HCT116 (cell line): Measurements from ENCODE around the gene CALCB. TPM values are rescaled to one million over a fixed set of nuclear protein-coding genes. Genes with fewer than 3 reads are reported as not detected.

Experiments
- ATAC-seq: fragments of 200-7000 bp; cut with Tn5 transposase; 2 replicates; pipeline ENCODE4 v1.9.1; 2020; ENCODE audit warnings: mild to moderate bottlenecking, moderate library complexity
- BruUV-seq: library from RNA; stranded (reverse); fragments of 400-500 nt; replicated peaks from 2 replicates; lab custom pipeline; 2021; lab: Mats Ljungman, UMichigan
- CTCF ChIA-PET: fragments of 300-600 bp; sonication (Branson Sonifier 250); formaldehyde crosslinking; loops from one replicate; lab custom pipeline; 2021; ENCODE audit warnings: antibody characterized with exemption; lab: Charles Lee
- POLR2A ChIA-PET: fragments of 300-600, 350-600 bp; sonication (Branson Sonifier 250); formaldehyde crosslinking; loops from one replicate; lab custom pipeline; 2021; ENCODE audit warnings: antibody characterized with exemption; lab: Charles Lee
- RAD21 ChIA-PET, 2 experiments: fragments of 300-600 bp; sonication (Branson Sonifier 250); formaldehyde crosslinking; loops; one replicate each; lab custom pipeline; 2023; ENCODE audit warnings: low total read pairs in 2 of 2; ENCODE audit not compliant: uncharacterized antibody in 2 of 2, unreplicated experiment in 2 of 2, low non-redundant PET in 1 of 2; lab: Charles Lee
- DNase-seq: peaks from one replicate; pipeline ENCODE4 v3.0.0-alpha.2; 2010; ENCODE audit warnings: low read depth, low spot score
- H2AFZ ChIP-seq: fragments of 200-600 bp; shearing (Covaris generic), sonication (generic); 2 replicates; pipeline ENCODE4 v1.6.1; 2017; ENCODE audit warnings: low read depth, mixed run types, mixed read lengths, antibody characterized with exemption, low read length; ENCODE audit not compliant: poor library complexity, severe bottlenecking
- H3K27ac ChIP-seq: 2 replicates; pipeline ENCODE4 v1.5.1; 2012; ENCODE audit warnings: low read depth, low read length
- H3K27me3 ChIP-seq: fragments of 200-600 bp; sonication (generic); 2 replicates; pipeline ENCODE4 v1.6.1; 2016; ENCODE audit warnings: mixed run types, low read length, mixed read lengths; ENCODE audit not compliant: insufficient read depth
- H3K36me3 ChIP-seq, 2 experiments: fragments of 200-500 bp in 1 of 2; fragments of 200-600 bp in 1 of 2; sonication (Bioruptor generic) in 1 of 2; sonication (generic) in 1 of 2; 2 replicates each; pipeline versions ENCODE4 v1.5.1 to v1.6.1; 2014 to 2016; ENCODE audit warnings: low read length in 2 of 2, inconsistent platforms in 1 of 2, mixed read lengths in 1 of 2, mixed run types in 1 of 2; ENCODE audit not compliant: insufficient read depth in 2 of 2, control insufficient read depth in 1 of 2
- H3K4me1 ChIP-seq, 2 experiments: fragments of 200-600 bp in 1 of 2; sonication (generic) in 1 of 2; 2 replicates each; pipeline versions ENCODE4 v1.5.1 to v1.6.1; 2012 to 2017; ENCODE audit warnings: low read length in 2 of 2, inconsistent platforms in 1 of 2, mild to moderate bottlenecking in 1 of 2, mixed read lengths in 1 of 2, mixed run types in 1 of 2, moderate library complexity in 1 of 2; ENCODE audit not compliant: insufficient read depth in 2 of 2, control insufficient read depth in 1 of 2
- H3K4me2 ChIP-seq: fragments of 200-600 bp; sonication (generic); 2 replicates; pipeline ENCODE4 v1.6.1; 2017; ENCODE audit warnings: mixed run types, low read length, mixed read lengths
- H3K4me3 ChIP-seq, 2 experiments: fragments of 200-600 bp in 1 of 2; sonication (generic) in 1 of 2; replicated peaks in 1 of 2; 2 replicates each; pipeline ENCODE4 v1.5.1; 2011 to 2016; ENCODE audit warnings: low read length in 2 of 2, control low read depth in 1 of 2, low read depth in 1 of 2, mild to moderate bottlenecking in 1 of 2, mixed read lengths in 1 of 2, mixed run types in 1 of 2
- H3K79me2 ChIP-seq: fragments of 200-600 bp; sonication (generic); 2 replicates; pipeline ENCODE4 v1.6.1; 2017; ENCODE audit warnings: mild to moderate bottlenecking, mixed run types, low read length, moderate library complexity, mixed read lengths; ENCODE audit not compliant: insufficient read depth
- H3K9ac ChIP-seq: fragments of 200-600 bp; sonication (generic); 2 replicates; pipeline ENCODE4 v1.6.1; 2016; ENCODE audit warnings: low read length, mixed read lengths
- H3K9me2 ChIP-seq: fragments of 200-600 bp; sonication (generic), shearing (Covaris generic); 2 replicates; pipeline ENCODE4 v1.6.1; 2017; ENCODE audit warnings: mixed run types, mild to moderate bottlenecking, moderate library complexity; ENCODE audit not compliant: insufficient read depth
- H3K9me3 ChIP-seq, 2 experiments: fragments of 200-500 bp in 1 of 2; fragments of 200-600 bp in 1 of 2; sonication (Bioruptor generic) in 1 of 2; sonication (generic) in 1 of 2; 2 replicates each; pipeline ENCODE4 v1.6.1; 2014 to 2017; ENCODE audit warnings: low read length in 2 of 2, mixed read lengths in 2 of 2, inconsistent platforms in 1 of 2, low read depth in 1 of 2, mild to moderate bottlenecking in 1 of 2, mixed run types in 1 of 2, moderate library complexity in 1 of 2; ENCODE audit not compliant: control insufficient read depth in 1 of 2, insufficient read depth in 1 of 2
- H4K20me1 ChIP-seq: fragments of 200-600 bp; sonication (generic), shearing (Covaris generic); 2 replicates; pipeline ENCODE4 v1.6.1; 2017; ENCODE audit warnings: mixed run types, mild to moderate bottlenecking, moderate library complexity; ENCODE audit not compliant: insufficient read depth
- CBX3 ChIP-seq: IDR thresholded peaks from 2 replicates; pipeline ENCODE4 v1.6.1; 2012; ENCODE audit warnings: low read depth
- CEBPB ChIP-seq: IDR thresholded peaks from 2 replicates; pipeline ENCODE4 v1.6.1; 2012; ENCODE audit warnings: low read depth
- EGR1 ChIP-seq: IDR thresholded peaks from 2 replicates; pipeline ENCODE4 v1.6.1; 2012; ENCODE audit warnings: low read depth
- POLR2AphosphoS5 ChIP-seq: IDR thresholded peaks from 2 replicates; pipeline ENCODE4 v1.6.1; 2011; ENCODE audit warnings: mild to moderate bottlenecking, low read depth, low read length, moderate library complexity
- SP1 ChIP-seq: IDR thresholded peaks from 2 replicates; pipeline ENCODE4 v1.6.1; 2012; ENCODE audit warnings: low read depth
- SRF ChIP-seq: IDR thresholded peaks from 2 replicates; pipeline ENCODE4 v1.6.1; 2012; ENCODE audit warnings: low read depth
- YY1 ChIP-seq: IDR thresholded peaks from 2 replicates; pipeline ENCODE4 v1.6.1; 2011; ENCODE audit warnings: low read length, low read depth, moderate library complexity, mild to moderate bottlenecking; ENCODE audit not compliant: insufficient replicate concordance; ENCODE audit errors: extremely low read depth
- intact Hi-C: fragments of 100-400 bp; cut with micrococcal nuclease; formaldehyde crosslinking; loops from 2 replicates; pipeline ENCODE4 v1.10.0; 2022
- total RNA-seq: library from RNA; stranded (reverse); gene quantifications from one replicate; pipeline ENCODE4 v1.2.1, GENCODE V29; 2021; ENCODE audit not compliant: unreplicated experiment
- TF ChIP-seq, protein P1 (sequence below): IDR thresholded peaks from 2 replicates; pipeline ENCODE4 v1.6.1; 2012
- TF ChIP-seq, protein P2 (sequence below): IDR thresholded peaks from 2 replicates; pipeline ENCODE4 v1.6.1; 2011; ENCODE audit warnings: mild to moderate bottlenecking, low read length, moderate library complexity; ENCODE audit not compliant: insufficient replicate concordance; ENCODE audit errors: extremely low read depth

Gene CALCB
- total RNA-seq, 1 experiment from 2014 or later = 0.22 TPM

DNA sequence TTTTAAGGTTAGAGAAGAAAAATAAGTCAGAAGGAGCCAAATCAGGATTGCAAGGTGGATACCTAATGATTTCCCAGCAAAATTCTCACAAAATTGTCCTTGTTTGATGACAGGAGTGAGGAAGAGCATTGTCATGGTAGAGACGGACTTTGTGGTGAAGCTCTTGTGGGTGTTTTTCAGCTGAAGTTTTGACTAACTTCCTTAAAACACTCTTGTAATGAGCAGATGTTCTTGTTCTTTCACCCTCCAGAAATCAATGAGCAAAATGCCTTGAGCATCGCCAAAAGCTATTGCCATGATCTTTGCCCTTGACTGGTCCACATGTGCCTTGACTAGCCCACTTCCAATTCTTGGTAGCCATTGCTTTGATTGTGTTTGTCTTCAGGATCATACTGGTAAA, 20.0 kb downstream of the CALCB start:
- Histone ChIP-seq H3K36me3 (no peaks in the 10 kb centered on the region), H2AFZ (no peak overlapping the region), H4K20me1 (no peaks in the 10 kb centered on the region), H3K27me3 (no peaks in the 10 kb centered on the region), H3K27ac (no peak overlapping the region), H3K4me1 (no peaks in the 10 kb centered on the region), H3K4me2 (no peak overlapping the region), H3K79me2 (no peaks in the 10 kb centered on the region), H3K4me3 (no peak overlapping the region), H3K9me2 (no peaks in the 10 kb centered on the region), H3K9me3 (no peaks in the 10 kb centered on the region), H3K9ac (no peak overlapping the region)
- ChIA-PET CTCF (interaction anchor here (1.0 kb wide), 1 partner anchor 8 kb away, joined by 3 read pairs; no protein-coding TSS in a partner anchor), RAD21 (no interaction called here), POLR2A (no interaction called here)
- ATAC-seq = no peak
- TF ChIP-seq EGR1 (no peak), SP1 (no peak), SRF (no peak), POLR2AphosphoS5 (no peak), YY1 (no peak), CEBPB (no peak), CBX3 (no peak)
- TF ChIP-seq, protein P1, sequence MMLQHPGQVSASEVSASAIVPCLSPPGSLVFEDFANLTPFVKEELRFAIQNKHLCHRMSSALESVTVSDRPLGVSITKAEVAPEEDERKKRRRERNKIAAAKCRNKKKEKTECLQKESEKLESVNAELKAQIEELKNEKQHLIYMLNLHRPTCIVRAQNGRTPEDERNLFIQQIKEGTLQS = no peak
- TF ChIP-seq, protein P2, sequence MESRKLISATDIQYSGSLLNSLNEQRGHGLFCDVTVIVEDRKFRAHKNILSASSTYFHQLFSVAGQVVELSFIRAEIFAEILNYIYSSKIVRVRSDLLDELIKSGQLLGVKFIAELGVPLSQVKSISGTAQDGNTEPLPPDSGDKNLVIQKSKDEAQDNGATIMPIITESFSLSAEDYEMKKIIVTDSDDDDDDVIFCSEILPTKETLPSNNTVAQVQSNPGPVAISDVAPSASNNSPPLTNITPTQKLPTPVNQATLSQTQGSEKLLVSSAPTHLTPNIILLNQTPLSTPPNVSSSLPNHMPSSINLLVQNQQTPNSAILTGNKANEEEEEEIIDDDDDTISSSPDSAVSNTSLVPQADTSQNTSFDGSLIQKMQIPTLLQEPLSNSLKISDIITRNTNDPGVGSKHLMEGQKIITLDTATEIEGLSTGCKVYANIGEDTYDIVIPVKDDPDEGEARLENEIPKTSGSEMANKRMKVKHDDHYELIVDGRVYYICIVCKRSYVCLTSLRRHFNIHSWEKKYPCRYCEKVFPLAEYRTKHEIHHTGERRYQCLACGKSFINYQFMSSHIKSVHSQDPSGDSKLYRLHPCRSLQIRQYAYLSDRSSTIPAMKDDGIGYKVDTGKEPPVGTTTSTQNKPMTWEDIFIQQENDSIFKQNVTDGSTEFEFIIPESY = no peak
- intact Hi-C loops = no loop called here
- DNase-seq = no peak
- no TSS peak for BruUV-seq
